G401 (cell line): ENCODE data around the gene KIF15. TPM values are rescaled to one million over a fixed set of nuclear protein-coding genes. Genes with fewer than 3 reads are reported as not detected.

Source experiments
- DNase-seq: peaks from one replicate; pipeline ENCODE4 v3.0.0-alpha.2; 2015; ENCODE audit warnings: low spot score
- in situ Hi-C: cut with HindIII; loops from 2 replicates; pipeline ENCODE4 v1.10.0; 2016; ENCODE audit warnings: low sequenced_read_pairs, mixed read lengths
- total RNA-seq: library from RNA; depleted of rRNA; stranded (reverse); fragments of >200 nt; shearing (Covaris generic); gene quantifications from 2 replicates; pipeline ENCODE4 v1.2.3, GENCODE V29; 2014

The KIF15 gene
- total RNA-seq, 1 experiment from 2014 or later, result 16.0 TPM

DNA sequence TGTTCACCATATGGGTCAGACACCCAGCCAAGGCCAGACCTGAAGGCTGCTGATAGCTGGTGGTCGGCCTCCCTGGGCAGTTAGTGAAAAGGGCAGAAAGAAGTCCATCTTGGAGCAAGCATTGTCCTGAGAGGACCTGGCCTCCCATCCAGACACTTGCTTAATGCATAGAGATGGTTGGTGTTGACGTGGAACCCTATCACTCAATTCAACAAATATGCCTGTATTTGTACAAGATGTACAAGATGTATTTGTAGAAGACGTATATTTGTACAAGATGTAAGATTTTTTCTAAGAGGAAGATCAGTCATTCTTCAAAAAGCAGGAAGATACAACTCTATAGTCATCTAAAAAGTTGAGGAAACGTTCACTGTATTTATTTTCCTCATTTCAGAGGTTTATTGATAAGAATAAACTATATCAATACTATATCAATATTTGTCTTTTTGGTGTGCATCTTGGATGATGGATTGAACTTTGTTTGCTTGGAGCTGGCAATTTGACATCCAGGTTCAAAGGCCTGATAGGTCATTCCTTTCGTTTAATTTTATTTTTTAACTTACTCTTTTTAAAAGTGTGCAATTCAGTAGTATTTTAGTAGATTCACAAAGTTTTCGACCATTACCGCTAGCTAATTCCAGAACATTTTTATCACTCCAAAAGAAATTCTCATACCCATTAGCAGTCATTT, 106.0 kb downstream of the KIF15 start:
- in situ Hi-C loops, result no loop called here

DNA sequence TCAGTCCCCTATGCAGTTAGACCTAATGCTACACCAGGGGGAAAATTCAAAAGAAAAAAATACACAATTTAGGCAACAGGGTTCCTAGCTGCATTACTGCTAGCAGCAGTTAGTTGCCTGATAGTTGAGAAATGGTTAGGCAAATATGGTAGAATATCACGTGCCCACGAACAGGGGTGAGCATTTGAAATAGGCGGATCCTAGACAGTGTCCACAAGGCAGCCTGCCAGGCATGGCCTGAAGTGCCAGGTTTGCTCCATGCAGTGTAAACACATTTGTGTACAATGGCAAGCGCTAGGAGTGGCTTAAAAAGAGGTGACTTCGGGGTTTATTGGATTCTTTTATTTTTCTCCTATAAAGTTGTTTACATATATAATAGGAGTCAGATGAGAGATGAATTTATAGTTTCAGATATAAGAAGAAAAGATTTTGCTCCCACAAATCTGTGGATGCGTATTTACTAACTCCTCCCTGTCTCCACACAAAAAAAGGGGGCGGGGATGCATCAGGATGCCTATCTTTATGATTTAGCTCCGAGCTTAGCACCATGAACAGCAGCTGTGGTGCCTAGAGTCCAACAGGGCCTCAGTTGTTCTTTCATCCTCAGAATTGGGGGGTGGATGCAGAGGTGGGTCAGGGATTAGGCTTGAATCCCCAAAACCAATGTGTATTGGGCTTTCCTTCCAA, 108.9 kb downstream of the KIF15 start:
- no peak for DNase-seq

More for the DNA sequence above, 106.0 kb downstream of the KIF15 start:
- DNase-seq, result no peak

DNA sequence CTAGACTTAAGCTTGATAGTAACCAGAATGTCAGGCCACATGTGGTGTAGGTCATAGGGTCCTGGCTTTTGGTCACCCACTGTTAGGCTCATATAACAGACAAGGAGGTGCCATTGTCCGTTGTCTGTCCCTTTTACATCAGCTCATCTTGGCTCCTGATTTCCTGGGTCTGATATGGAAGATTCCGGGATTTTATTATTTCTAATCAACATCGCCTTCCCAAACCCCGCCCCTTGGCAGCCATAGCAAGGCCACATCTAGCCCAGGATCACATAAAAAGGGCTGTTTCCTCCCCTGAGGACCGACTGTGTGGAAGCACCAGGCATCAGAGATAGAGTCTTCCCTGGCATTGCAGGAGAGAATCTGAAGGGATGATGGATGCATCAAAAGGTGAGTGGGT, 112.7 kb downstream of the KIF15 start, which contains the start of gene TGM4:
Gene TGM4 (plus strand): TSS at position 301 of the 400 bp plus-strand sequence. CDS start 71 bp downstream, at position 372.
- in situ Hi-C loops, result no loop called here
- no peak for DNase-seq

More for the DNA sequence above, 108.9 kb downstream of the KIF15 start:
- in situ Hi-C loops, result no loop called here

DNA sequence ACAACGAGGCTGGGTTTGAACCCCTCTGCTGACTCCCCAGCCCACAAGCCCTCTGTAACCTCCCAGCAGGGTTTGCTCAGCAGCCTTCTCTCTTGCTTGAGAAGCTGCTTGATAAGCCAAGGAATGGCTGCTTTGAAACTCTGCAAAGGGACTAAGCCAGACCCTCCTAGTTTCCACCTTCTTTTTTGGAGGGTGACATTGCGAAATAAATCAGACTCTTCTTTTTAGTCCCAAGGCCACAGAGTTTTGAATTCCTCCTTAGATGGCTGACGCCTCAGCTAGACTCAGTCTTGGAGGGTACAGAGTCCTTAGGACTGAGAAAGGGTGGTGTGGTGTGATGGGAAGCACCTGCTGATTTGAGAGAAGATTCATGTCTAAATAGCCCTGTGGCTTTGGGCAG, 114.0 kb downstream of the KIF15 start:
- DNase-seq, result no peak
- in situ Hi-C loops, result no loop called here

DNA sequence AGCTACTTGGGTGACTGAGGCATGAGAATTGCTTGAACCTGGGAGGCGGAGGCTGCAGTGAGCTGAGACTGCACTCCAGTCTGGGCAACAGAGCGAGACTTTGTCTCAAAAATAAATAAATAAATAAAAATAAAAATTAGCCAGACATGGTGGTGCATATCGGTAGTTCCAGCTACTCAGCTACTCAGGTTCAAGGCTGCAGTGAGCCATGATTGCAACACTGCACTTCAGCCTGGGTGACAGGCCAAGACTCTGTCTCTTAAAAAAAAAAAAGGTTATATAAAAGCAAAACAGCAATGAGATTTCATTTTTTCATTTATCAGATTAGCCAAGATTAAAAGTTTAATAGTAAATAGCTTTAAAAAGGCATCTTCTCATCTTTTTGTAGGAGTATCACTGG, 115.7 kb downstream of the KIF15 start:
- no peak for DNase-seq

DNA sequence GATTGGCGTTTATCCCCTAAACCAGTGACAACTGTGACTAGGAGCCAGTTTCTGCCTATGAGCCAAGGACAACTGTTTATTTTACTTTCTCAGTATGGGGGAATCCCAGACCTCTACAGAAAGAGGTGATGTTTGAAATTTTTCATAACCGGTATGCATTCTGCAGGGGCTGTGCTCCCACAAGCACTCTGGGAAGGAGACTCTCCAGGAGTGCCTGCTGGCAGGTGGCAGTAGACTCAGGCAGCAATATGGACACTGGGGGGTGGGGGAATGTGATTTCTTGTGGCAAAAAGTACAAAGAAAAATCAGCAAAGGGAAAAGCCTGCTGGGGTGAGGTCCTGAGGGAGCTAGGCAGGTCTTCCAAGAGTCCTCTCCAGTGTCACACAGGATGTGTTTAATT, 118.7 kb downstream of the KIF15 start:
- DNase-seq, result no peak
- in situ Hi-C loops, result no loop called here

More for the DNA sequence above, 115.7 kb downstream of the KIF15 start:
- in situ Hi-C loops, result no loop called here

DNA sequence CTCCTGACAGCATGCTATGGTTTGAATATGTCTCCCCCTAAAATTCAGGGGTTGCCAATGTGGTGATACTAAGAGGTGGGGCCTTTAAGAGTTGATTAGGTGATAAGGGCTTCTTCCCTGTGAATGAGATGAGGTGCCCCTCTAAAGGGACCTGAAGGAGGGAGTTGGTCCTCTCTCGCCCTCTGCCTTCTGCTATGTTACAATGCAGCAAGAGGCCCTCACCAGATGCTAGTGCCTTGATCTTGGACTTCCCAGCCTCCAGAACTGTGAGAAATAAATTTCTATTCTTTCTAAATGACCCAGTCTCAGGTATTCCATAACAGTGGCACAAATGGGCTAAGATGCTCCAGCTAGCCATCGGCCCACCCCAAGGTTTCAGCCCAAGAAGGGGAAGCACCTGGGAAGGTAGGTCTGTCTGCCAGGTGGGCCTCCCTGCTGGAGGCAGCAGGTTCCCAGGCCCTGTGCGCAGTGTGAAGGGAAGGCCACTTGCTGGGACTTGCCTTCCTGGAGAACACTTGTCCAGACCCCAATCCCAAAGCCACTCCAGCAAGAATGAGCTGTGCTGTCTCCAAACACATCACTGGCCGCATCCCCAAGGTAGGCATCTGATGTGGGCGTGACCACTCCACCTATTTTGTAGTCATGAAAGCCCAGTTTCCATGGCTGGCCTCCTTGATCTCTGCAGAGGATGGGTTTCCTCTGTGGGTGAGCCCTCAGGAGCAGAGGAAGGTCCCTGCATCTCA, 121.8 kb downstream of the KIF15 start:
- in situ Hi-C loops, result no loop called here
- DNase-seq, result no peak

DNA sequence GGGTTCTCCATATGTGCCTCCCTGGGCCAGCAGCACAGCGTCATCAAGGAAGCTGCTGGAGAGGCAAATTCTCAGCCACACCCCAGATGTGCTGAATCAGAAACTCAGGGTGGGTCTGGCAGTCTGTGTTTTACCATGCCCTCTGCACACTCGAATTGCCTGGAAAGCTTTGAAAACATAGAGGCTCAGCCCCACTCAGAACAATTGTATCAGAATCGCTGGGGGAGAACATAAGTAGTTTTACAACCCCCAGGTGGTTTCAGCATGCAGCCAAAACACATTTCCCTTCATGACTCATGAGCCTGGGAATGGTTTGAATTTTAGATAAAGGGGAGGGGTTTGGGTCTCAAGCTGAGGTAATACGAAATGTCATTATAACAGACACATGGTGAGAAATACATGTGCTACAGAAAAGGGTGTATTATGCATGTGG, 122.4 kb downstream of the KIF15 start:
- DNase-seq, result no peak
- in situ Hi-C loops, result no loop called here

DNA sequence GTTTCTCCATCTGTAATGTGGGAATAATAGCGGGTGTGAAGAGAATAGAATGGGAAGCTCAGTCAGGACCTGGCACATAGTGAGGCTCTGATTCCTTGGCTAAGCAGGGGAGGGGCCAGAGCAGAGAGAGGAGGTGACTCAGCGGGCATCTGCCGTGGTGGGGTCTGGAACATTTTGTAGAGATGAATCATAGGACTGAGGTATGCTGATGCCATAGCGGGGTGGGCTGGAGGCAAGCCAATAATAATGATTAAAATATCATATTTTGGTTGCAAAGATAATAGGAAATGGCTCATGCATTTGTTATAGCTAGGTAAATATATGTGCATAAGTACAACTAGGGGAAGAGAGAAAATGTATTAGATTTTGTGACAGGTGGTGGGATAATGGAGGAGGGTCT, 124.0 kb downstream of the KIF15 start:
- DNase-seq, result no peak
- in situ Hi-C loops, result no loop called here

DNA sequence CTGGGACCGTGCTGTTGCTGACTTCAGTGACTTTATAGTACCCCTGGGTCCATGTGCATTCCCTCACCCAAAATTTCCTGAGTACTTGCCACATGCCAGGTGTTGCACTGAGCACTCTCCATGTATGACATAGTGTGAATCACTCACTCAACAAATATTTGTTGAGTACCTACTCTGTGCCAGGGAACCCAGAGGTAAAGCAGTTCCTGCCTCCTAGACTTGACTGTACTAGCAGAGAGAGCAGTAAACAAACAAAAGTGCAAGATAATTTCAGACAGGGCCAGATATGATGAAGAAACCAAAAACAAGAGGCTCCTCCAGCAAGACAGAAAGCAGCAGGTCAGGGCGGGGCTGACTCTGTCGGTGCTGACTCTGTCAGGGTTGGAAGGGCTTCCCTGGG, 125.0 kb downstream of the KIF15 start:
- no peak for DNase-seq
- in situ Hi-C loops, result no loop called here

DNA sequence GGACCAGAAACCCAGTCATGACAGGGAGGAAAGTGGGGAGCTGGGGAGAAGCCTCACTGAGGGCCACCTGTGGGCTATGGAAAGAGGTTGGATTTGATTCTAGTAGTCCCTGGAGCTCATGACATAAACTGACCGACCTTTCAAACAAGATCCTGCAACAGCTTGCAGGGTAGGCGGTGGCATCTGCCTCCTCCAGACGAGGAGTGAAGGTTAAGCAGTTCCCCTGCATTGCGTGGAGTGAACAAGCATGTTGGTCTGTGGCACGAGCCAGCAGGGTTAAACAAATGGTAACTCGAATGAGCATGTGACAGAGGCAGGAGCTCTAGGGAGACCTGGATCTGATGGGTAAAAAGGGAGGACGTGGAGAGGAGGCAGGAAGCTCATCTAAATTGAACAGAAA, 125.5 kb downstream of the KIF15 start:
- DNase-seq, result no peak
- in situ Hi-C loops, result no loop called here

DNA sequence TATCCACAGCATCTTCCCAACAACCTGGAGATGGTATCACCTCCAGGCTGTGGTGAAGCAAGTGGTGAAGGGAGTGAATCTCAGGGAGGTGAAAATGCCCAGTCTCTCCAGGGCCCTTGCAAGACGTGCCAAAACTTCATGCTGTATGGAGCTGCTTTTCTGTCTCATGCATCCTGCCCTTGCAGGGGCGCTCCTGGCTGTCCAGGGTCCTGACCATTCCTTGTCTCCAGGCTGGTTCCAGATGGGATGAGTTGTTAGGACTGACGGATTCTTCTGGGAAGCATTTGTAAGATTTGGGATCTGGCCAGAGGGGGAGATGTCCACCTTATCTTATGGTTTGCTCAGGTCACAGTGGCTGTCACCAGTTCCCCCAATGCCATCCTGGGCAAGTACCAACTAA, 128.7 kb downstream of the KIF15 start:
- in situ Hi-C loops, result no loop called here
- no peak for DNase-seq

DNA sequence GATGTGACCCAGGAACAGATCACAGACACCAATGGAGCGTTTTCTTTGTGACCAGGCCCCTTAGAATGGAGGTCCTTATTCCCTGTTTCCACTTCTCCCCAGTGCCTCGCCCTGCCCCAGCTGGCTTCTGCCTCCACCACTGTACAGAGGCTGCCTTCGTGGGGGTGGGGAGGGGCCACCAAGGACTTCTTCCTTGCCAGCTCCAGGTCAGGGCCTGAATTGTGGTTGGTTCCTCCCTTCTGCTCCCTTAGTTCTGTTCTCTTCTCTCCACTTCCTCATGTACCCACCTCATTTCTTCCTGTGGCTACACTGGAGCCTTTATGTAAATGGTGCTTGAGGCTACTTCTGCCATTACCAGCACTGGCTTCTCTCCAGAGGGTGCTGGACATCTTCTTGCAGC, 129.3 kb downstream of the KIF15 start:
- in situ Hi-C loops, result no loop called here
- no peak for DNase-seq

DNA sequence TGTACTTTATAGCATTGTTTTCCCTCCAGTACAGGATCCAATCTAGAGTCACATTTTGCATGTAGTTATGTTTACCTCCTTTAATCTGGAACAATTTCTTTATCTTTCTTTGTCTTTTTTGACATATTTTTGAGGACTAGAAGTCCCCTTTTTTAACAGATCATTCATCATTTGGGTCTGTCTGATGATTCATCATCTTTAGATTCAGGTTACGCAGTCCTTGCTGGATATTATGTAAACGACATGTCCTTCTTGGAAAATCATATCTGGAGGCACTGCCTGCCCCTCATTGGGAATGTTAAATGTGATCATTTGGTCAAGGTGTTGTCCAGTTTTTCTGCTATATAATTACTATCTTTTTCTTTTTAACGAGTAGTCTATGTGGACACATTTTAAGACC, 131.1 kb downstream of the KIF15 start:
- no peak for DNase-seq
- in situ Hi-C loops, result no loop called here

DNA sequence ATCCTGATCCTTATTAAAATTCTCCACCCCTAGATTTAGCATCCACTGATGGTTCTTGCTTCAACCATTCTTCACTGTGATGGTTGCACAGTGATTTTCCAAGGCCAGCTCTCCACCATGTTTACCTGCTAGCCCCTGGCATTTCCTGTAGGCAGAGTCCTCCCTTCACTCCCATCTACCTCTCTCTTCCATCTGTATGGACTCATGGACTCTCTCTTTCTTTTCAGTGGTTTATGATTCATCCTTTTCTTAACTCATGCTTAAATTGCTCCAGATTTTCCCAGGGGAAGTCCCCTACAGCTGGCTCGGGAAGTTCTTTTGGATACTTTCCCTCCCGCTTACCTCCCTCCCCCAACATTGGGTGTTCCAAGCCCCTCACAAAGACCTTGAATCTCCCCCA, 131.5 kb downstream of the KIF15 start:
- no peak for DNase-seq
- in situ Hi-C loops, result no loop called here

DNA sequence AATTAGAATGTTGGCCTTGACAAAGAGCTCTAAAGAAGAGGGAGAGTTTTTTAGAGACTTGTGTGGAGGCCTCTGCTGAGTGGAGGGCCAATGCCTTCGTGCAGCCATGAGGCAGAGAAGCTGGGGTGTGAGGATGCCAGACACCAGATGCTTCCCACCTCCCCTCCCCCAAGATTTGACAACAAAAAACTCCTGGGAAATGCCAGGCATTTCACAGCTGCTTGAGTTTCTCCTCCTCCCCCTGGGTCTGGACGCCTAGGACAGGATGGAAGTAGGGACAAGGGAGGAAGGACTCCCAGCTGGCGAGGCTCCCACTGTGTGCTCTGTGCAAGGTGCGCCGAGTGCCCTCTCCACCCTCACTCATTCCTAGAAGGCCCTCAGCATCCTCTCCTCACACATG, 132.9 kb downstream of the KIF15 start:
- in situ Hi-C loops, result no loop called here
- no peak for DNase-seq

DNA sequence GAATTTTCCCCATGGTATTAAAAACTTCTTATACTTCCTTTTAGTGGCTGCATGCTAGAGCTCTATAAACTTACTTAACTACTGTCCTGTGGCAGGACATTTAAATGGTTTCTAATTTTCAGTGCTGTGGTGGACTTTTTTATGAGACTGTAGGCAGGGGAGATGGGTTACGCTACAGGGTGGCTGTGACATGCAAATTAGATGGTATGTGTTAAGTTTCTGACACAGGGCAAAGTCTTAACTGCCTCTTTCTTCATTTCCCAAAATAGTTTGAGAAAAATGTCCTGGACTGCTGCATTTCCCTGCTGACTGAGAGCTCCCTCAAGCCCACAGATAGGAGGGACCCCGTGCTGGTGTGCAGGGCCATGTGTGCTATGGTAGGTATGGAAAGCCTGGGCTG, 134.8 kb downstream of the KIF15 start:
- in situ Hi-C loops, result no loop called here

DNA sequence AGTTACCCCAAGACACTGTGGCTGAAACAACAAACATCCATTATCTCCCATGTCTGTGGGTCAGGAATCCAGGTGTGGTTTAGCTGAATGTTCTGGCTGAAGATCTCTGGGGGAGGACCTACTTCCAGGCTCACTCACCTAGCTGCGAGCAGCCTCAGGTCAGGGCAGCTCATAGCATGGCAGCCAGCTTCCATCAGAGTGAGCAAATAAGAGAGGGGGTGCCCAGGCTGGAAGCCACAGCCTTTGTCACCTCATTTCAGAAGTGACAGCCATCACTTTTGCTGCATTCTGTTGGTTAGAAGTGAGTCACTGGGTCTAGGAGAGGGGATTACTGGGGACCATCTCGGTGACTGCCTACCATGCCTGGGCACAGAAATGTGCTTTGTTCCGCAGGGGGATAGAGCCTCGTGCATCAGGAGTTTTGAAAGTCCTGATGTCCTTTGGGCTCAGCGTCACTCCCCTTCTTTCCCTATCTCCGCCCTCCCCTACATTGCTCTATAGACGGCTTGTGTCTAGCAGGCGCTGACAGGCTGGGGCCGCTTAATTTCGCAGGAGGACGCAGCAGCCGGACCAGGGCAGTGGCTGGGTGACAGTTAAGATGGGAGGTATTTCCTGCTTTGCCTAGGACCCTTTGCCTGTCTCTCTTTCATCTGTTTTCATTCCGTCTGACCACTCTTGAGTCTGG, 138.2 kb downstream of the KIF15 start:
- DNase-seq, result no peak
- in situ Hi-C loops, result no loop called here

More for the DNA sequence above, 134.8 kb downstream of the KIF15 start:
- DNase-seq, result no peak

DNA sequence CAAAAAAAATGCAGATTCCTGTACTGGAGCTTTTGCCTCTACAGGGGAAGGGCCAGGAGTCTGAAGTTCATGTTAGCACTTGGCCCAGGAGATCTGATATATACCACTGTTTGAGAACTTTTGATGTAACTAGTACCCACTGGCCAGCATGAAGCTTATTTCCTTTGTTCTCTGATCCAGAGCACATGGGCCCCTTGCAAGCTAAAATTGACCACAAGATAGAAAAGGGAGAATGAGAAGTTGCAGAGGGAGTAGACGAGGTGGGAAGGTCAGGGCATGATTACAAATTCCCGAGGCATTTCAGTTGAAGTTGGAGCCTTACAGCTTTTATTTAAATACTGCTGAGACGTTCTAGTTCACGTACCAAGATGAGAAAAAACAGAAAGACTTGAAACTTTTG, 141.0 kb downstream of the KIF15 start:
- in situ Hi-C loops, result no loop called here
- DNase-seq, result no peak
